GM10248 (cell line): ENCODE measurements around the gene HELZ.
"Not testable (repeated sequence)": the region's sequence is repeated elsewhere in the genome, so short reads cannot be mapped to it uniquely, and the experiment has no call there.

Experiments used
- CTCF ChIA-PET: fragments of 300-600 bp; sonication (Branson Sonifier 250); formaldehyde crosslinking; extraction: SDS; loops from one replicate; lab custom pipeline; 2021; ENCODE audit warnings: antibody characterized with exemption; lab: Yijun Ruan, JAX
- POLR2A ChIA-PET: fragments of 350-650 bp; sonication (Branson Sonifier 250); formaldehyde crosslinking; extraction: SDS; loops from one replicate; lab custom pipeline; 2020; ENCODE audit warnings: antibody characterized with exemption; lab: Yijun Ruan, JAX
- DNase-seq: peaks from one replicate; pipeline ENCODE4 v3.0.0; 2012; ENCODE audit errors: extremely low spot score
- TF ChIP-seq, protein P1 (sequence below): IDR thresholded peaks from 2 replicates; pipeline ENCODE4 v1.5.1; 2012; ENCODE audit warnings: mild to moderate bottlenecking, low read depth; ENCODE audit errors: extremely low read depth, missing control alignments, control extremely low read depth

The HELZ gene

DNA sequence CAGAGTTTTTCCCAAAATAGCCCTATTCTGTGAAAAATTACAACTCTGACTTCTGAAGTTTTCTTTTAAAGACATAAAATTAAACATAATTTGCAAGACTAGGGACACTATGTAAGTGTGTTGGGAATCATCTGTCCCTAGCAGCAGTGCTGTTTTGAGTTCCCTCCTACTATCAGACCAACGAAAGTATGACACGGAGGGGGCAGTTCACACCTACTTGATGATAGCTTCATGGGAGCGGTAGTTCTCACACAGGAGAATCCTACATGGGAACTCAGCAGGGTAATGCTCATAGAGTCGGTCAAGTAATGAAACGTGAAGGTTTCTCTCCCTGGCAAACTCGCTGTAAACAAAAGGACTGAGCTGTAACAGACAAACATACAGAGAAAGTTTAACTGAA, 96.6 kb downstream of the HELZ start:
- ChIA-PET CTCF (interaction anchor here (0.7 to 1.7 kb wide), 2 partner anchors 8 to 10 kb away, joined by 5 to 6 read pairs; no protein-coding TSS in a partner anchor), POLR2A (no interaction called here)
- TF ChIP-seq, protein P1, sequence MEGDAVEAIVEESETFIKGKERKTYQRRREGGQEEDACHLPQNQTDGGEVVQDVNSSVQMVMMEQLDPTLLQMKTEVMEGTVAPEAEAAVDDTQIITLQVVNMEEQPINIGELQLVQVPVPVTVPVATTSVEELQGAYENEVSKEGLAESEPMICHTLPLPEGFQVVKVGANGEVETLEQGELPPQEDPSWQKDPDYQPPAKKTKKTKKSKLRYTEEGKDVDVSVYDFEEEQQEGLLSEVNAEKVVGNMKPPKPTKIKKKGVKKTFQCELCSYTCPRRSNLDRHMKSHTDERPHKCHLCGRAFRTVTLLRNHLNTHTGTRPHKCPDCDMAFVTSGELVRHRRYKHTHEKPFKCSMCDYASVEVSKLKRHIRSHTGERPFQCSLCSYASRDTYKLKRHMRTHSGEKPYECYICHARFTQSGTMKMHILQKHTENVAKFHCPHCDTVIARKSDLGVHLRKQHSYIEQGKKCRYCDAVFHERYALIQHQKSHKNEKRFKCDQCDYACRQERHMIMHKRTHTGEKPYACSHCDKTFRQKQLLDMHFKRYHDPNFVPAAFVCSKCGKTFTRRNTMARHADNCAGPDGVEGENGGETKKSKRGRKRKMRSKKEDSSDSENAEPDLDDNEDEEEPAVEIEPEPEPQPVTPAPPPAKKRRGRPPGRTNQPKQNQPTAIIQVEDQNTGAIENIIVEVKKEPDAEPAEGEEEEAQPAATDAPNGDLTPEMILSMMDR, result no peak
- DNase-seq, result no peak

DNA sequence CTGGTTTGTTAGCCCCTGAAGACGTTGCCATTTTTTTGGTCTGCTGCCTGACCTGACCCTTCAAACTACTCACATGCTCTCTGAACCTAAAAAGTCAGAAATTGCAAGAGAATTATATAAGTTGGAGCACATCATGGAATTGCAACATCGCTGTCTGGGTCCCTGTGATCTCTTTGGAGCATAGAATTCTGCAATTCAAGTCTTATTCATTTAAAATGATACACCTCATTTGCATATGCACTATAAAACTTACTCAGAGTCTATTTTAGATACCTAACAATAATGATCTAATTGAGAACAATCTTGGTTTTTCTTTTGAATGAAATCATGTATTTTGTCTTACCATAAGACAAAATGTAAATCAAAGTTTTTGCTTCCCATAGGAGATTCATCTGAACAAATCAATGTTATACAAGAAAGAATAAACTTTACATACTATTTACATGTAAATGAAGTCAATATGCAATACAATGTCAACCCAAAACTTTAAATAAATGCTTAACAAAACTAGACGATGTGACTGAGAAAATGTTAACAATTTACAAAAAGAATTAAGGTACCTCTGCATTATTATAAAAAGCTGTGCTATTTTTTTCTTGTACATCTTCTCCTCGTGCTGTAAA, 99.7 kb downstream of the HELZ start:
- TF ChIP-seq, protein P1, result no peak
- CTCF ChIA-PET, result no interaction called here
- POLR2A ChIA-PET, result no interaction called here
- no peak for DNase-seq

DNA sequence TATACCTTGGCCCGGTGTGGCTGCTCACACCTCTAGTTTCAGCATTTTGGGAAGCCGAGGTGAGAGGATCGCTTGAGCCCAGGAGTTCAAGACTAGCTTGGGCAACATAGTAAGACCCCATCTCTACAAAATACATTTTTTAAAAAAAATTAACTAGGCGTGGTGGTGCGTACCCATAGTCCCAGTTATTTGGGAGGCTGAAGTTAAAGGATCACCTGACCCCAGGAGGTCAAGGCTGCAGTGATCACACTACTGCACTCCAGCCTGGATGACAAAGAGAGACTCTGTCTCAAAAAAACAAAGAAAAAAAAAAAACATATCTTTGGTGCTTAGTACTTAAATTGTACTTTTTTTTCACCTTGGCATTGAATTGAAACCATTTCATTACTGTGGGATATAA, 101.7 kb downstream of the HELZ start:
- CTCF ChIA-PET, result interaction anchor here (1.5 to 1.6 kb wide), 2 partner anchors 10 to 24 kb away, joined by 3 read pairs; no protein-coding TSS in a partner anchor
- TF ChIP-seq, protein P1, result no peak
- DNase-seq, result no peak
- POLR2A ChIA-PET, result no interaction called here

DNA sequence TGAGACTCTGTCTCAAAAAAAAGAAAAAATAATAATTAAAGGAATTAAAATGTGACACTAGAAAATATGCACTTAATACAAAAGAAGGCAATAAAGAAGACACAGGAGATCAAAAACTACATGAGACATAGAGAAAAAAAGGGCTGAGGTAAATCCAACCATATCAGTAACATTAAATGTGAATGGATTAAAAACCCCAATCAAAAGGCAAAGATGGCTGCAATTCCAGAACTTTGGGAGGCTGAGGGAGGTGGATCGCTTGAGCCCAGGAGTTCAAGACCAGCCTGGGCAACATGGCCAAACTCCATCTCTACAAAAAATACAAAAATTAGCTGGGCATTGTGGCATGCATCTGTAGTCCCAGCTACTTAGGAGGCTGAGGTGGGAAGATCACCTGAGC, 103.0 kb downstream of the HELZ start:
- POLR2A ChIA-PET, DNase-seq: not testable (repeated sequence)
- CTCF ChIA-PET, result interaction anchor here (0.9 to 1.1 kb wide), 2 partner anchors 15 to 36 kb away, joined by 3 read pairs; no protein-coding TSS in a partner anchor

DNA sequence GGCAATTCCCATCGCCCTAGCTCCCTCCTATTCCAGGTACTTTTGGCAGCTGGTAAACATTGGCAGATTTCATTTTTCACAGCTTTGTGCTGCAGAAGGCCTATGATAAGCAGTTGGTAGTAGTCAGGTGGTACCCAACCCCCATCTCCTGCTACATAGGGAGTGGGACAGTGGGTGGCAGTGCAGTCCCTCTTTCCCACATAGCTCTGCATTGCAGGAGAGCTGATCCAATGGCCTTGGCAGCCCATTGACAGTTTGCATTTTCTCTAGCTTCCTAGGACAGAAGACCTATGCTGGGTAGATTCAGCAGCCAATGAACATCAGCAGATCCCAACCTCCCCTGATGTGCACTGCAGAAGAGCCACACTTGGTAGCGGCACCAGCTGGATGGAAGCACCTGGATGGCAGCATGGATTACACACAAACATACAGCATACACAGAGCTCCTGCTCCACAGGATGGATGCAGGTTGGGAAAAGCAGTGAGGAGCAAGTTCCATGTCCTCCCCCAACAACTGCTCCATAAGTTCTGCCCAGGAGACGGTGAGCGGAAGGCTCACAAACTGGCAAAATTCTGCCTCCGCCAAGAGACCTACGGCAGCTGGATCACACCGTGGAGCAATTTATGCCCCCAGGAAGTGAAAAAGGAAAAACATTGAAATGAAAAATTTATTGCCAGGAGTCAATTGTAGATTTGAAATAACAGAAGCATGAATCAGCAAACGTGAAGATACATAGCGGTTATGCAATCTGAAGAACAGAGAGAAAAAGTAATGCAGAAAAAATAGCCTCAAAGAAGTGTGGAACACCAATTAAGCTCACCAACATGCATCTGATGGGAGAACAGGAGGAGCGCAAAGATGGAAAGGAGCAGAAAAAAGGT, 105.0 kb downstream of the HELZ start:
- DNase-seq, result no peak
- TF ChIP-seq, protein P1, result no peak
- ChIA-PET CTCF (interaction anchor here (0.8 to 1.6 kb wide), 5 partner anchors 9 to 28 kb away, joined by 3 to 6 read pairs (median 3); no protein-coding TSS in a partner anchor), POLR2A (no interaction called here)

DNA sequence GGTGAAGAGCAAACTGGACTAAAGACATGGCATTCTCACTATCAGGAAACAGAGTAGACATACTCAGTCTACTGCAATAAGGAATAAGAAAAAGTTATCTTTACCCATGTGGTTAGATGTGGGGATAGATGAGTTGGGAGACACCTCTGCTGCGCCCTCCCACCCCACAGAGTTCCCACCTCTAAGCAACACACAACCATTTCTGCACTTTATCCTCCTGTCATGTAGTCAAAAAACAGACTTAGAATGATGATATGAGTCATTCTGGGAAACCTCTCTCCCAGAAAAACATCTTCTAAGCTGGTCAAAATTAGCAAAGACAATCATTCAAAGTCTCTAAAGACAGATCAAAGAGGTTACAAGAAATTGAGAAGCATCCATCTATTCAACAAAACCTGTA, 105.7 kb downstream of the HELZ start:
- CTCF ChIA-PET, result interaction anchor here (0.8 to 1.6 kb wide), 5 partner anchors 8 to 27 kb away, joined by 3 to 6 read pairs (median 3); no protein-coding TSS in a partner anchor
- DNase-seq, result no peak
- TF ChIP-seq, protein P1, result no peak
- POLR2A ChIA-PET, result no interaction called here
